ENCODE measurements around the gene CHCHD1.

GRCh38 chr10:73788864-73789658, 7.2 kb downstream of the CHCHD1 start:
- TF ChIP-seq CTCF (conservative IDR thresholded peaks at IDR 0.05; ENCODE audit: low read depth, low read length) (no peak), EZH2 (IDR thresholded peaks at IDR 0.05; ENCODE audit: low read length, unreplicated experiment) (no peak)

Data from PC-3 (cell line).